HL-60/S4 treated with phorbol 12-myristate 13-acetate at 8.2 ng/mL for 4 days and 3 days (cell line): ENCODE data around the gene STPG1.

ENCODE experiments used
- in situ Hi-C: fragments of 300-500 bp; cut with MboI; formaldehyde crosslinking; loops from 2 replicates; pipeline ENCODE4 v1.15.0; 2022; ENCODE audit warnings: low sequenced_read_pairs

STPG1 gene

GRCh38 chr1:24393892-24394291 is 19.7 kb downstream of the STPG1 start:
- in situ Hi-C loops = loop anchor here (5.0 to 25.0 kb wide), 2 partner anchors 192 to 307 kb away; no protein-coding TSS in a partner anchor

GRCh38 chr1:24392982-24393650 is 20.5 kb downstream of the STPG1 start:
- in situ Hi-C loops = loop anchor here (5.0 to 25.0 kb wide), 2 partner anchors 191 to 306 kb away; no protein-coding TSS in a partner anchor

DNA sequence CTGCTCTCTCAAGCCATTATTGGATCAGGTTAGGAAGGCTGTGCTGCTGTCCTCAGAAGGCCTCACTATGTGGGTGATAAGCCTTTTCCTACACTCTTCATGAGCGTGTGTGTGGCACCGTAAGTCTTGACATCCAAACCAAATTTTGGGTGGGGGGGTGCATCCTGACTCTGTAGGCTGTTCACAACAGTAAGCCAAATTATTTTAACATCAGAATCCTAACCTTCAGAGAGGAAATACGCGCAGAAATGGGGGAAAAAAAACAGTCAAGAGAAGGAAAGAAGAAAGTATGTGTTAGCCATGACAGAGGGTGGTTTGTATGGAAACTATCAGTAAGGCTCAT is 21.0 kb downstream of the STPG1 start:
- in situ Hi-C loops = loop anchor here (5.0 to 25.0 kb wide), 2 partner anchors 190 to 305 kb away; no protein-coding TSS in a partner anchor

- in situ Hi-C loops = loop anchor here (5.0 to 25.0 kb wide), 2 partner anchors 190 to 305 kb away; no protein-coding TSS in a partner anchor
These were observed 21.5 kb downstream of the STPG1 start for GRCh38 chr1:24391882-24392603.

GRCh38 chr1:24390924-24391782 is 22.4 kb downstream of the STPG1 start:
- in situ Hi-C loops = loop anchor here (5.0 to 25.0 kb wide), 2 partner anchors 189 to 304 kb away; no protein-coding TSS in a partner anchor

- in situ Hi-C loops = loop anchor here (25.0 kb wide), 1 partner anchor 302 kb away; no protein-coding TSS in a partner anchor
These were observed 24.3 kb downstream of the STPG1 start for GRCh38 chr1:24389231-24389678.

GRCh38 chr1:24388331-24388885 is 25.2 kb downstream of the STPG1 start:
- in situ Hi-C loops = loop anchor here (25.0 kb wide), 1 partner anchor 301 kb away; no protein-coding TSS in a partner anchor

GRCh38 chr1:24387636-24388175 is 25.9 kb downstream of the STPG1 start:
- in situ Hi-C loops = loop anchor here (25.0 kb wide), 1 partner anchor 300 kb away; no protein-coding TSS in a partner anchor

DNA sequence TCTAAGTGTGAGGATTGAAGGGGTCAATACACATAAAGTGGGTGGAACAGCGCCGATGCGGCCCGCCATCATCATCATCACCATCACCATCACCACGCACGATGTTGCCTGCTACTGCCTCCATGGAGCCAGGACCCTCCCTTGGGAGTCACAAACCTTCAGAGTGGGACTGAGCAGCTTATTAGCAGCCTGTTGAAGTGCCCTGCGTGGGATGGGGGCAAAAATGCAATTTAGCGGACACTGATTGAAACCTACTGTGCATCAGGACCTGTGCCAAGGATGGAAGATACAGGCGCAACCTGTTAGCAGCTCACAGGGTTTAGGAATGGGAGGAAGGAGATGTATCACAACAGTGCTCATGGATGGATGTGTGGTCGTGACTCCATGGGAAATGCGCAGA is 26.7 kb downstream of the STPG1 start:
- in situ Hi-C loops = loop anchor here (25.0 kb wide), 1 partner anchor 300 kb away; no protein-coding TSS in a partner anchor

- in situ Hi-C loops = loop anchor here (25.0 kb wide), 1 partner anchor 299 kb away; no protein-coding TSS in a partner anchor
These were observed 27.3 kb downstream of the STPG1 start for GRCh38 chr1:24386241-24386640.

DNA sequence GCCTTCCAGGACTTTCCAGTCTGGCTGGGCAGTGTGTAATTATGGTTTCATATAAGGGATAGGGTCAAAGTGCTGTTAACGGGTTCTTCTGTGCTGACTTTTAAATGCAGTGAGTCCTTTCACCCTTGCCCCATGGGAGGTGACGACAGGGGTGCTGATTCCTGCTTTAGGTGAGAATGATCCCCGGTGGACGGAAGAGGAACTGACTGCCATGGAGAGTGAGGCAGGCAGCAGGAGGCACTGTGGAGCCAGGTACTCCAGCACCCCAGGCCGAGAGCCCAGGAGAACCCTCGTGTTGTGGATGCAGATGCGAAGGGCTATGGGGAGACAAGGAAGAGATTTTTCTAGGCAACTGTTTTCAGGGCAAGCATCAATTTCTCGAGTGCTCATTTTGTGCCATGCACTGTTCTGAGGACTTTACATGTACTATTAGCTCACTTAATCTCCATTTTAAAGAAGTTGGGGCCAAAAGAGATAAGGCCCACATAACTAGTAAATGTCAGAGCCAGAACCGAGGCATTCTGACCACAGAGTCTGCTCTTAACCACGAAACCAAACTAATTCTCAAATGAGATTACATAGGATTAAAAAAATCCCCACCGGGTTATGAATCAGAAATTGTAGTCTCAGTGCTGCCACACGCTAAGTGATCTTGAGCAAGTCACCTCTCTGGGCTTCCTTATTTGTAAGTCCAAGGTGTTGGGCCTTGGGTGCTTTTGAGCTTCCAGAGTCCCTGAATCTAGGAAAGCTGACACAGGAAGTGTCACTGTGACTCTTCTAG is 28.2 kb downstream of the STPG1 start:
- in situ Hi-C loops = loop anchor here (25.0 kb wide), 1 partner anchor 298 kb away; no protein-coding TSS in a partner anchor

DNA sequence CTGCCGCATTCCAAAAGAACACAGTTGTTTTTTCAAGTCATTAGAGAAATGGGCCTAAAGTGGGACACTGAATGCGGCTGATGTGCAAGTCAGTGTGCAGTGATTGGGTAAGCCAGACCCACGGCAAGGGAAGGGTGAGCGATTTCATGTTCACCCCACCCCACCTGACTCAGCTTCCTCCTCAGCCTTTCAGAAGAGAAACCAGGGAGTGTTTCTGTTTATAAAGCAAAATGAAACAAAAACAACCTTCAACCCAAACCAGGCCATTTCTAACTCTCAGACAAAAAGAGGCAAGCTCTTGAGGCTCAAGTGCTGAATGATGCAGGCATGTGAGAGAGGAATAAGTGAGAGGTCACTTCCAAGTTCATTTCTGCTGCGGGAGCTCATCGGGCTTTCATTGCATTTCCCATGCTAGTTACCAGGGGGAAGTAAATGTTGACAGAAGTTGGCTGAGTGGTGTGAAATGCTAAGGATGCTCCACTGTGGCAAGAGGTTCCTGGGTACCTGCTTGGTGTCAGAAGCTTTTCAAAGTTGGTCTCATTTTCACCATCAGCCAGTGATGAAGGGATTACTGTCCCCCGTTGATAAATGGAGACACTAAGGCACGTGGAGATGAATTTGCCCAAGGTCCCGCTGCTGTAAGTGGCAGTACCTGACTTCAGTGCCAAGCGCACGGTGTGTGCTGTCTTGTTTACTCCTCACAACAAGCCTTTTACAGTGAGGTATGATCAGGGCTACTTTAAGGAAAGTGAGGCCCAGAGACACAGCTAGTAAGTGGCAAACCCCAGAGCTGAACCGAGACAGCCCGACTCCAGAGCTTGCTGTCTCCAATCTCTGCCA is 29.1 kb downstream of the STPG1 start:
- in situ Hi-C loops = loop anchor here (25.0 kb wide), 1 partner anchor 297 kb away; no protein-coding TSS in a partner anchor

DNA sequence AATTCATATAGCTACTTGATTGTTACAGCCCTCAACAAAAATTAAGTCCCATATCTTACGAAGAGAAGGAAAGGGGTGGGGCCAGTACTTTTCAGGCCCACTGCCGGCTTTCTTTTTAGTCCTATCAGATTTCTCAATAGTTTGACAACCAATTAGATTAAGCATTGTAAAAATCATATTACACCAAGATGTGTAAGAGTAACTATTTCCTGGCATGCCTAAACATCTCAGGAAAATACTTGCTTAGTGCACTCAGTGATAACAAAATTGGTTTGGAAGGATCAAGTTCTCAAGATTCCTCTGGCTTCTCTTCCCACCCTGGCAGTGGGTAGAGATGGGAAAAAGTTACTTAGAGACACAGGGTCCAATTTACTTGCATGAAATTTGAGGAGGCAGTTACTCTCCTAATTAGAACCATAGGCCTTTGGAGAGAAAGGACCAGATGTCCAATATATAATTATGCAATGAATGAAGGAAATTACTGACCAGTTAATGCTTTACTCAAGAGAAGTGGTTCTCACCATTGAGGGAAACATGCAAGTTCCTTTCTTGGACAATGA is 30.1 kb downstream of the STPG1 start:
- in situ Hi-C loops = loop anchor here (25.0 kb wide), 1 partner anchor 296 kb away; no protein-coding TSS in a partner anchor

- in situ Hi-C loops = loop anchor here (25.0 kb wide), 1 partner anchor 295 kb away; no protein-coding TSS in a partner anchor
These were observed 31.4 kb downstream of the STPG1 start for GRCh38 chr1:24382165-24382577.

DNA sequence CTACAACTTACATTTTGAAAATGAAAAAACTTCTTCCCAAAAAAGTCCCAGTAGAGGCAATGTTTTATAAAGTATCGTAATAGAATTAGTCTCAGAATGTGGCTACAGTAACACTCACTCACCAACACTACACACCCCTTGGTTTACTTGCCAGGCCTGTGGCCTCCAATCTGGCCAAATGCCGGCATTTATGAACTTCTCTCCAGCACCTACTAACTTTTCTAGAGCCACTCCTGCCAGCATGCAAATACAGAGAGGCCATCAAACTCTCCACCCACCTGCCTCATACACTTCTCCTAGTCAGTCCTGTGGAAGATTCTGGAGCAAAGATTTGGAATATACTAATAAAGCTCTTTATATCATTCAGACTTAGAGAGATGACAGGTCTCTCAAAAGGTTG is 32.3 kb downstream of the STPG1 start:
- in situ Hi-C loops = loop anchor here (25.0 kb wide), 1 partner anchor 294 kb away; no protein-coding TSS in a partner anchor

- in situ Hi-C loops = loop anchor here (25.0 kb wide), 1 partner anchor 293 kb away; no protein-coding TSS in a partner anchor
These were observed 33.1 kb downstream of the STPG1 start for GRCh38 chr1:24380508-24380907.

DNA sequence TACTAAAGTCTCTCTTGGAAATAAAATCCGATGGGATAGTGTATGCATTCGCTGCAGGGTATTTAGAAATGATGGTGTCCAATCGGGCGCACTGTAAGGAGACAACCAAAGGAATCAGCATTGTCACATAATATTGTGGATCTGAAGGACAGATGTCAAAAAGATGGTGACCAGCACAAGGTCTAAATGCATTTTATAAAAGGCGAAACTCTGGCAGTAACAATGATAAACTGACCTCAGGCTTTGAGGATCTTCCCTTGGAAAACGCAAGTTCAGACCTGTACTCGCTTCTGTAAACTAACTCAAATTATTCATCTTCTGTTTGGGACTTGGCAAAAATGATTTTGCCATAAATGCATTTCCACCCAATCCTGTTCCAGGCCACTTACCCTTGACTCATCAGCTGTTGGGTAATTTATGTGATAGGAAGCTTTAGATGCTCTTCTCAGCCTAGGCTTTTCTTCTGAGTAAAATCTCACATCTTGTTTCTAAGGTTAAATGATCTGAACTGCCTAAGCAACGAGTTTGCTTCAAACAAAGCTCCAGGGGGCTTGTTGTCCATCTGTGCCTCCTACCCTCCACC is 33.8 kb downstream of the STPG1 start:
- in situ Hi-C loops = loop anchor here (25.0 kb wide), 1 partner anchor 293 kb away; no protein-coding TSS in a partner anchor
